Fibroblast of lung (primary cell): Measurements from ENCODE around the gene KIF19. TPM values are rescaled to one million over a fixed set of nuclear protein-coding genes. Genes with fewer than 3 reads are reported as not detected.

Experiments used
- DNase-seq, 2 donors: peaks; one replicate each; pipeline versions ENCODE4 v3.0.0 to v3.0.0-alpha.2; 2010; ENCODE audit warnings: low read depth in 2 of 2
- H2AFZ ChIP-seq: 2 replicates; pipeline ENCODE4 v1.5.1; 2012; ENCODE audit warnings: low read length, control low read depth, inconsistent platforms
- H3K27ac ChIP-seq: 2 replicates; pipeline ENCODE4 v1.5.1; 2011; ENCODE audit warnings: low read length, control low read depth; ENCODE audit not compliant: insufficient read depth
- H3K27me3 ChIP-seq: 2 replicates; pipeline ENCODE4 v1.5.1; 2011; ENCODE audit warnings: mild to moderate bottlenecking, low read length; ENCODE audit not compliant: control insufficient read depth, insufficient read depth
- H3K36me3 ChIP-seq: 2 replicates; pipeline ENCODE4 v1.5.1; 2011; ENCODE audit warnings: low read length; ENCODE audit not compliant: control insufficient read depth, insufficient read depth
- H3K4me1 ChIP-seq: 2 replicates; pipeline ENCODE4 v1.5.1; 2011; ENCODE audit warnings: low read length; ENCODE audit not compliant: control insufficient read depth, insufficient read depth; ENCODE audit errors: extremely low read depth
- H3K4me2 ChIP-seq: 2 replicates; pipeline ENCODE4 v1.5.1; 2011; ENCODE audit warnings: low read length, control low read depth; ENCODE audit not compliant: insufficient read depth; ENCODE audit errors: extremely low read depth
- H3K4me3 ChIP-seq, 4 experiments: fragments of 200-600 bp in 1 of 4; sonication (generic) in 1 of 4; replicated peaks in 1 of 4; 2 replicates each; pipeline ENCODE4 v1.5.1; 2011 to 2016; ENCODE audit warnings: low read length in 4 of 4, low read depth in 3 of 4, mild to moderate bottlenecking in 3 of 4, control low read depth in 2 of 4, inconsistent platforms in 1 of 4, mixed read lengths in 1 of 4; ENCODE audit not compliant: insufficient read depth in 1 of 4; ENCODE audit errors: control extremely low read depth in 1 of 4
- H3K79me2 ChIP-seq: 2 replicates; pipeline ENCODE4 v1.5.1; 2012; ENCODE audit warnings: mild to moderate bottlenecking, low read length, inconsistent platforms; ENCODE audit not compliant: control insufficient read depth, insufficient read depth
- H3K9ac ChIP-seq: 2 replicates; pipeline ENCODE4 v1.5.1; 2011; ENCODE audit warnings: mild to moderate bottlenecking, low read length, control low read depth; ENCODE audit not compliant: insufficient read depth
- H3K9me3 ChIP-seq: 2 replicates; pipeline ENCODE4 v1.5.1; 2012; ENCODE audit warnings: low read depth, low read length; ENCODE audit not compliant: control insufficient read depth, insufficient read depth
- H4K20me1 ChIP-seq: 2 replicates; pipeline ENCODE4 v1.5.1; 2011; ENCODE audit warnings: low read length; ENCODE audit not compliant: control insufficient read depth, insufficient read depth; ENCODE audit errors: extremely low read depth
- EZH2 ChIP-seq: IDR thresholded peaks from 2 replicates; pipeline ENCODE4 v1.5.1; 2012; ENCODE audit warnings: low read length, control low read depth, mild to moderate bottlenecking; ENCODE audit errors: missing control alignments
- polyA plus RNA-seq, 2 donors: library from polyadenylated mRNA; depleted of rRNA in 1 of 2; stranded (reverse) in 1 of 2; unstranded in 1 of 2; fragments of >200 nt; gene quantifications; 2 replicates each; pipeline ENCODE4 v1.2.1, GENCODE V29; 2011 to 2012; ENCODE audit warnings: missing spikeins in 1 of 2
- total RNA-seq: library from RNA; depleted of rRNA; stranded (reverse); fragments of >200 nt; gene quantifications from 2 replicates; pipeline ENCODE4 v1.2.1, GENCODE V29; 2014
- TF ChIP-seq, protein P1 (sequence below), 2 donors: IDR thresholded peaks in 1 of 2; conservative IDR thresholded peaks in 1 of 2; 1 replicate in 1 of 2; 2 replicates in 1 of 2; pipeline ENCODE4 v1.5.1; 2011 to 2012; ENCODE audit warnings: low read length in 2 of 2, control low read depth in 1 of 2, inconsistent platforms in 1 of 2, low read depth in 1 of 2, mild to moderate bottlenecking in 1 of 2

The KIF19 gene
- total and polyA plus RNA-seq, 2 donors (not counting 1 experiment from before 2014, with no cell fraction given) = under 0.01 TPM; not detected in 1

GRCh38 chr17:74288785-74289184 lies 37.2 kb upstream of the KIF19 start:
- no peak overlapping the region for H2AFZ ChIP-seq
- H3K4me2 ChIP-seq = no peak overlapping the region
- no peaks in the 10 kb centered on the region for H3K4me1 ChIP-seq
- no peaks in the 10 kb centered on the region for H3K9me3 ChIP-seq
- no peak for TF ChIP-seq EZH2
- TF ChIP-seq, protein P1, sequence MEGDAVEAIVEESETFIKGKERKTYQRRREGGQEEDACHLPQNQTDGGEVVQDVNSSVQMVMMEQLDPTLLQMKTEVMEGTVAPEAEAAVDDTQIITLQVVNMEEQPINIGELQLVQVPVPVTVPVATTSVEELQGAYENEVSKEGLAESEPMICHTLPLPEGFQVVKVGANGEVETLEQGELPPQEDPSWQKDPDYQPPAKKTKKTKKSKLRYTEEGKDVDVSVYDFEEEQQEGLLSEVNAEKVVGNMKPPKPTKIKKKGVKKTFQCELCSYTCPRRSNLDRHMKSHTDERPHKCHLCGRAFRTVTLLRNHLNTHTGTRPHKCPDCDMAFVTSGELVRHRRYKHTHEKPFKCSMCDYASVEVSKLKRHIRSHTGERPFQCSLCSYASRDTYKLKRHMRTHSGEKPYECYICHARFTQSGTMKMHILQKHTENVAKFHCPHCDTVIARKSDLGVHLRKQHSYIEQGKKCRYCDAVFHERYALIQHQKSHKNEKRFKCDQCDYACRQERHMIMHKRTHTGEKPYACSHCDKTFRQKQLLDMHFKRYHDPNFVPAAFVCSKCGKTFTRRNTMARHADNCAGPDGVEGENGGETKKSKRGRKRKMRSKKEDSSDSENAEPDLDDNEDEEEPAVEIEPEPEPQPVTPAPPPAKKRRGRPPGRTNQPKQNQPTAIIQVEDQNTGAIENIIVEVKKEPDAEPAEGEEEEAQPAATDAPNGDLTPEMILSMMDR (conservative IDR thresholded peaks at IDR 0.05 in 1 of 2, IDR thresholded peaks at IDR 0.05 in 1 of 2; ENCODE audit: low read depth in 1 of 2, low read length in 2 of 2) = no peak
- no peak overlapping the region for H3K4me3 ChIP-seq
- H3K27me3 ChIP-seq = no peaks in the 10 kb centered on the region
- H3K27ac ChIP-seq = no peak overlapping the region
- H4K20me1 ChIP-seq = no peaks in the 10 kb centered on the region
- H3K9ac ChIP-seq = no peak overlapping the region
- no peaks in the 10 kb centered on the region for H3K79me2 ChIP-seq
- no peaks in the 10 kb centered on the region for H3K36me3 ChIP-seq
- no peak for DNase-seq

DNA sequence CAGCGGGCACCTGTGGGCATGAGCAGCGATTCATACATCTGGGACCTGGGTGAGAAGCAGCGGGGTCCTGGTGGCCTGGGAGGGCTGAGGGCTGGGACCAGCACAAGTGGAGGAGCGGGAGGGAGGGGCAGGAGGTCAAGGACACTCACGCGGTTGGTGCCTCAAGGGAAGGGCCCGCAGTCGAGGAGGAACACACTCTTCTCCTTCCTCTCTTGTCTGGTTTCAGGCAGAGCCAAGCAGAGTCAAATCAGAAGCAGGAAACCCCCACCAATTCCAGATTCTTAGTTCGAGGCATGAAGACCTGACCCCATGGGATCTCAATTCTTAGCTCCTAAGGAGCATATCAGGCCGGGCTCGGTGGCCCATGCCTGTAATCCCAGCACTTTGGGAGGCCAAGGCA lies 36.3 kb upstream of the KIF19 start:
- no peak overlapping the region for H3K27ac ChIP-seq
- DNase-seq = no peak
- no peaks in the 10 kb centered on the region for H3K36me3 ChIP-seq
- H2AFZ ChIP-seq = no peak overlapping the region
- no peaks in the 10 kb centered on the region for H3K9me3 ChIP-seq
- no peak overlapping the region for H3K4me3 ChIP-seq
- H3K4me2 ChIP-seq = no peak overlapping the region
- TF ChIP-seq, protein P1 (conservative IDR thresholded peaks at IDR 0.05 in 1 of 2, IDR thresholded peaks at IDR 0.05 in 1 of 2; ENCODE audit: low read depth in 1 of 2, low read length in 2 of 2) = no peak
- TF ChIP-seq EZH2 = no peak
- H3K79me2 ChIP-seq = no peaks in the 10 kb centered on the region
- no peak overlapping the region for H3K9ac ChIP-seq
- no peaks in the 10 kb centered on the region for H4K20me1 ChIP-seq
- H3K27me3 ChIP-seq = no peaks in the 10 kb centered on the region
- no peaks in the 10 kb centered on the region for H3K4me1 ChIP-seq

DNA sequence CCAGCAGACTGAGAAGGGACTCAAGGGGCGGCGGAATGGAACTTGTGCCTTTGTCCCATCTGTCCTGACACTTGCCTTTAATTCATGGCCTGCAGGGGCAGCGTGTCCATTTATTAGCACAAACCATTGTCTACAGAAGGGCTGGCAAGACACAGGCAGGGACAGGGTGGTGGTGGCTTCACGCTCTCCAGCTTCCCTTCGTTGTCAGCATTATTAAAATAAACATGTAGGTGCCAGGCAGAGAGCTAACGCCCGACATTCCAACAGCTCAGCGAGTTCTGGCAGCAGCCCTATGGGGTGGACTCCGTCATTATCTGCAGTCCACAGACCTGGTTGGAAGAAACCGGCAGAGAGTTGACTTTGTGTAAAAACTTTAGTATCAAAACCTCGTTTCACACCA lies 35.7 kb upstream of the KIF19 start:
- no peak overlapping the region for H3K4me3 ChIP-seq
- no peak for TF ChIP-seq EZH2
- TF ChIP-seq, protein P1 (conservative IDR thresholded peaks at IDR 0.05 in 1 of 2, IDR thresholded peaks at IDR 0.05 in 1 of 2; ENCODE audit: low read depth in 1 of 2, low read length in 2 of 2) = no peak
- no peak overlapping the region for H3K4me2 ChIP-seq

More for the DNA sequence above, 35.7 kb upstream of the KIF19 start:
- no peak for DNase-seq
- Histone ChIP-seq H2AFZ (no peak overlapping the region), H3K79me2 (no peaks in the 10 kb centered on the region), H4K20me1 (no peaks in the 10 kb centered on the region), H3K27ac (no peak overlapping the region), H3K4me1 (no peaks in the 10 kb centered on the region), H3K36me3 (no peaks in the 10 kb centered on the region), H3K9ac (no peak overlapping the region), H3K9me3 (no peaks in the 10 kb centered on the region), H3K27me3 (no peaks in the 10 kb centered on the region)
